KMS-11 (cell line): ENCODE results near the gene ZBTB44.

Experiments
- H2AFZ ChIP-seq: fragments of 200-600 bp; sonication (generic); 2 replicates; pipeline ENCODE4 v1.6.1; 2016; ENCODE audit warnings: antibody characterized with exemption, mixed run types, low read depth
- H3K27ac ChIP-seq: fragments of 200-600 bp; sonication (generic); 2 replicates; pipeline ENCODE4 v1.6.1; 2016; ENCODE audit warnings: mild to moderate bottlenecking, mixed run types
- H3K27me3 ChIP-seq: fragments of 200-600 bp; sonication (generic); 2 replicates; pipeline ENCODE4 v1.6.1; 2017; ENCODE audit warnings: mild to moderate bottlenecking, low read depth, mixed run types, moderate library complexity; ENCODE audit not compliant: insufficient read depth
- H3K36me3 ChIP-seq: fragments of 200-600 bp; sonication (generic); 2 replicates; pipeline ENCODE4 v1.6.1; 2017; ENCODE audit warnings: mild to moderate bottlenecking, mixed run types; ENCODE audit not compliant: insufficient read depth
- H3K4me1 ChIP-seq: fragments of 200-600 bp; sonication (generic); 2 replicates; pipeline ENCODE4 v1.6.1; 2016; ENCODE audit warnings: mild to moderate bottlenecking, low read depth, mixed run types; ENCODE audit not compliant: poor library complexity, severe bottlenecking
- H3K4me2 ChIP-seq: fragments of 200-600 bp; sonication (generic); 2 replicates; pipeline ENCODE4 v1.7.0; 2016; ENCODE audit warnings: mild to moderate bottlenecking, mixed run types
- H3K4me3 ChIP-seq: fragments of 200-600 bp; sonication (generic); IDR thresholded peaks from 2 replicates; pipeline ENCODE4 v1.6.1; 2017; ENCODE audit warnings: low read depth, low read length, mixed read lengths; ENCODE audit not compliant: insufficient read depth
- H3K79me2 ChIP-seq: fragments of 200-600 bp; sonication (generic); 2 replicates; pipeline ENCODE4 v1.6.1; 2016; ENCODE audit warnings: low read depth, mixed run types; ENCODE audit not compliant: insufficient read depth
- H3K9ac ChIP-seq: fragments of 200-600 bp; sonication (generic); 2 replicates; pipeline ENCODE4 v1.6.1; 2016; ENCODE audit warnings: mild to moderate bottlenecking, mixed run types
- H4K20me1 ChIP-seq: fragments of 200-600 bp; sonication (generic); 2 replicates; pipeline ENCODE4 v1.6.1; 2016; ENCODE audit warnings: mild to moderate bottlenecking, mixed run types; ENCODE audit not compliant: insufficient read depth
- CTCF ChIP-seq: fragments of 200-600 bp; sonication (generic); conservative IDR thresholded peaks from 2 replicates; pipeline ENCODE4 v1.6.1; 2017; ENCODE audit warnings: low read depth, mild to moderate bottlenecking, antibody characterized with exemption, low read length, moderate library complexity, mixed read lengths

ZBTB44 gene

GRCh38 chr11:130218501-130219070, 96.1 kb downstream of the ZBTB44 start:
- Histone ChIP-seq H3K27me3 (no peaks in the 10 kb centered on the region), H3K36me3 (no peaks in the 10 kb centered on the region), H3K9ac (no peak overlapping the region), H3K4me3 (no peak overlapping the region), H3K4me2 (no peak overlapping the region), H3K4me1 (no peaks in the 10 kb centered on the region), H4K20me1 (no peaks in the 10 kb centered on the region), H3K79me2 (no peaks in the 10 kb centered on the region), H2AFZ (no peak overlapping the region), H3K27ac (no peak overlapping the region)
- no peak for TF ChIP-seq CTCF

GRCh38 chr11:130217133-130218031, 97.3 kb downstream of the ZBTB44 start:
- H3K9ac ChIP-seq, result no peak overlapping the region
- H3K27me3 ChIP-seq, result no peaks in the 10 kb centered on the region
- H2AFZ ChIP-seq, result no peak overlapping the region
- no peaks in the 10 kb centered on the region for H4K20me1 ChIP-seq
- H3K36me3 ChIP-seq, result no peaks in the 10 kb centered on the region
- TF ChIP-seq CTCF, result no peak
- H3K27ac ChIP-seq, result no peak overlapping the region
- H3K79me2 ChIP-seq, result no peaks in the 10 kb centered on the region
- H3K4me1 ChIP-seq, result peaks cover 4% of the 10 kb centered on the region
- no peak overlapping the region for H3K4me2 ChIP-seq
- H3K4me3 ChIP-seq, result no peak overlapping the region

- Histone ChIP-seq H3K36me3 (no peaks in the 10 kb centered on the region), H4K20me1 (no peaks in the 10 kb centered on the region), H3K9ac (no peak overlapping the region), H3K27me3 (no peaks in the 10 kb centered on the region), H3K79me2 (no peaks in the 10 kb centered on the region), H2AFZ (no peak overlapping the region), H3K4me3 (no peak overlapping the region), H3K4me1 (peaks cover 4% of the 10 kb centered on the region), H3K4me2 (no peak overlapping the region), H3K27ac (no peak overlapping the region)
- TF ChIP-seq CTCF, result no peak
Measured at GRCh38 chr11:130216591-130217132, 98.1 kb downstream of the ZBTB44 start.

GRCh38 chr11:130216221-130216550, 98.5 kb downstream of the ZBTB44 start:
- no peaks in the 10 kb centered on the region for H3K27me3 ChIP-seq
- H4K20me1 ChIP-seq, result no peaks in the 10 kb centered on the region

More at GRCh38 chr11:130216221-130216550, 98.5 kb downstream of the ZBTB44 start:
- no peak overlapping the region for H3K27ac ChIP-seq
- no peaks in the 10 kb centered on the region for H3K79me2 ChIP-seq
- peaks cover 4% of the 10 kb centered on the region for H3K4me1 ChIP-seq
- H3K4me2 ChIP-seq, result no peak overlapping the region
- H3K9ac ChIP-seq, result no peak overlapping the region
- H3K36me3 ChIP-seq, result no peaks in the 10 kb centered on the region
- H2AFZ ChIP-seq, result no peak overlapping the region
- no peak overlapping the region for H3K4me3 ChIP-seq
- TF ChIP-seq CTCF, result no peak
